ENCODE measurements around the gene IL4R. TPM values are rescaled to one million over a fixed set of nuclear protein-coding genes. Genes with fewer than 3 reads are reported as not detected.

IL4R gene
- polyA plus RNA-seq, 1 donor from 2014 or later, result 0.07 TPM

- no peak overlapping the region for H2AFZ ChIP-seq (ENCODE audit: low read depth, low read length)
- no peaks in the 10 kb centered on the region for H4K20me1 ChIP-seq (ENCODE audit: insufficient read depth)
- no peaks in the 10 kb centered on the region for H3F3A ChIP-seq (ENCODE audit: insufficient read depth, low read length, poor library complexity, severe bottlenecking)
- H3K4me2 ChIP-seq (ENCODE audit: low read length), result no peak overlapping the region
- no peaks in the 10 kb centered on the region for H3K9me2 ChIP-seq (ENCODE audit: insufficient read depth, low read length)
- no peak for TF ChIP-seq POLR2AphosphoS5 (IDR thresholded peaks at IDR 0.05)
- TF ChIP-seq MXI1 (conservative IDR thresholded peaks at IDR 0.05; ENCODE audit: poor library complexity, severe bottlenecking), result no peak
- TF ChIP-seq EZH2 (IDR thresholded peaks at IDR 0.05; ENCODE audit: borderline replicate concordance, insufficient read depth, low read length, poor library complexity, severe bottlenecking), result no peak
- TF ChIP-seq SMC3 (conservative IDR thresholded peaks at IDR 0.05; ENCODE audit: poor library complexity), result no peak
- no peak for TF ChIP-seq CTCF (IDR thresholded peaks at IDR 0.05; ENCODE audit: poor library complexity, severe bottlenecking)
- no peak for TF ChIP-seq TAF1 (IDR thresholded peaks at IDR 0.05; ENCODE audit: low read depth)
- TF ChIP-seq REST (IDR thresholded peaks at IDR 0.05; ENCODE audit: borderline replicate concordance), result no peak
- TF ChIP-seq RAD21 (conservative IDR thresholded peaks at IDR 0.05), result no peak
- no peak for TF ChIP-seq EP300 (conservative IDR thresholded peaks at IDR 0.05; ENCODE audit: poor library complexity, severe bottlenecking)
- H3K27ac ChIP-seq (ENCODE audit: low read length), result no peak overlapping the region
- no peak overlapping the region for H3K4me3 ChIP-seq (ENCODE audit: low read length)
- H3K36me3 ChIP-seq (ENCODE audit: insufficient read depth, low read length), result no peaks in the 10 kb centered on the region
- no peak overlapping the region for H3K9ac ChIP-seq (ENCODE audit: low read length)
- H3K27me3 ChIP-seq (ENCODE audit: insufficient read depth, low read depth, low read length), result no peaks in the 10 kb centered on the region
- H3K9me3 ChIP-seq (ENCODE audit: low read length), result no peaks in the 10 kb centered on the region
- no peaks in the 10 kb centered on the region for H3K79me2 ChIP-seq (replicated peaks; ENCODE audit: insufficient read depth, low read length)
Observed at GRCh38 chr16:27402964-27403600, 89.3 kb downstream of the IL4R start.

- no peaks in the 10 kb centered on the region for H3K9me2 ChIP-seq (ENCODE audit: insufficient read depth, low read length)
- no peak overlapping the region for H3K4me3 ChIP-seq (ENCODE audit: low read length)
- H3K4me2 ChIP-seq (ENCODE audit: low read length), result no peak overlapping the region
- no peaks in the 10 kb centered on the region for H3F3A ChIP-seq (ENCODE audit: insufficient read depth, low read length, poor library complexity, severe bottlenecking)
- H3K36me3 ChIP-seq (ENCODE audit: insufficient read depth, low read length), result no peaks in the 10 kb centered on the region
- no peaks in the 10 kb centered on the region for H3K79me2 ChIP-seq (replicated peaks; ENCODE audit: insufficient read depth, low read length)
- H3K9me3 ChIP-seq (ENCODE audit: low read length), result no peaks in the 10 kb centered on the region
- no peaks in the 10 kb centered on the region for H3K27me3 ChIP-seq (ENCODE audit: insufficient read depth, low read depth, low read length)
- no peaks in the 10 kb centered on the region for H4K20me1 ChIP-seq (ENCODE audit: insufficient read depth)
- H2AFZ ChIP-seq (ENCODE audit: low read depth, low read length), result no peak overlapping the region
- H3K27ac ChIP-seq (ENCODE audit: low read length), result no peak overlapping the region
- no peak overlapping the region for H3K9ac ChIP-seq (ENCODE audit: low read length)
- TF ChIP-seq RAD21 (conservative IDR thresholded peaks at IDR 0.05) (no peak), SMC3 (conservative IDR thresholded peaks at IDR 0.05; ENCODE audit: poor library complexity) (no peak), EP300 (conservative IDR thresholded peaks at IDR 0.05; ENCODE audit: poor library complexity, severe bottlenecking) (no peak), TAF1 (IDR thresholded peaks at IDR 0.05; ENCODE audit: low read depth) (no peak), CTCF (IDR thresholded peaks at IDR 0.05; ENCODE audit: poor library complexity, severe bottlenecking) (no peak), POLR2AphosphoS5 (IDR thresholded peaks at IDR 0.05) (no peak), EZH2 (IDR thresholded peaks at IDR 0.05; ENCODE audit: borderline replicate concordance, insufficient read depth, low read length, poor library complexity, severe bottlenecking) (no peak), MXI1 (conservative IDR thresholded peaks at IDR 0.05; ENCODE audit: poor library complexity, severe bottlenecking) (no peak), REST (IDR thresholded peaks at IDR 0.05; ENCODE audit: borderline replicate concordance) (no peak)
Observed at GRCh38 chr16:27403601-27403992, 89.8 kb downstream of the IL4R start.
